ENCODE data around the gene FSIP1.

DNA sequence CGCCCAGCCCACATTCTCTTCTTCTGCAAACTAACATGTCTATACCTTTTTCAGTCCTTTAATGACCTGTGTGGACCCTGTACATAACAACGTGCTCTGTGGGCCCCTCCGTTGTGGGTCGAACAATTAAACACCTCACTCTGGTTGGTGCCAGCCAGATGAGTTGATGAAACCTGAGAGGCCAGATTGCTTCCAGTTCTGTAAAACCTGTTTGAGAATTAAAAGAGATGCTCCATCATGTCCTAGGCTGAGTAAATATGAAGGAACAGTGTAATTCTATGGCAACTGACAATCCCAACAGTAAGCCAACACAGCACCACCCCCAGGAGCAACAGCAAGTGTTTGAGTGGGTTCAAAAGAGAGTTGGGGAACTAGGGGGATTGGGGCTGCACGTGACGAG is 207.5 kb downstream of the FSIP1 start:
- TF ChIP-seq GATA2 (IDR thresholded peaks at IDR 0.05; ENCODE audit: low read depth, low read length) = no peak
- no peak for TF ChIP-seq GATA3 (IDR thresholded peaks at IDR 0.05; ENCODE audit: low read depth, low read length)
